Osteoblast (primary cell): ENCODE data around the gene RPS24. TPM values are rescaled to one million over a fixed set of nuclear protein-coding genes. Genes with fewer than 3 reads are reported as not detected.

Experiments
- DNase-seq: peaks from one replicate; pipeline ENCODE4 v3.0.0; 2011; ENCODE audit warnings: low spot score, mixed read lengths; ENCODE audit not compliant: insufficient read length; ENCODE audit errors: missing footprints
- H2AFZ ChIP-seq: 2 replicates; pipeline ENCODE4 v1.6.0; 2011; ENCODE audit warnings: mild to moderate bottlenecking, low read length
- H3K27ac ChIP-seq: 2 replicates; pipeline ENCODE4 v1.5.1; 2011; ENCODE audit warnings: mild to moderate bottlenecking, low read depth, low read length, moderate library complexity
- H3K27me3 ChIP-seq: 2 replicates; pipeline ENCODE4 v1.6.0; 2012; ENCODE audit warnings: mild to moderate bottlenecking, control low read depth, inconsistent platforms, low read length, moderate library complexity; ENCODE audit not compliant: insufficient read depth
- H3K36me3 ChIP-seq: 2 replicates; pipeline ENCODE4 v1.5.1; 2011; ENCODE audit warnings: mild to moderate bottlenecking, low read length, control low read depth, moderate library complexity; ENCODE audit not compliant: insufficient read depth
- H3K4me1 ChIP-seq: 2 replicates; pipeline ENCODE4 v1.5.1; 2011; ENCODE audit warnings: mild to moderate bottlenecking, low read length, control low read depth, moderate library complexity; ENCODE audit not compliant: insufficient read depth
- H3K4me2 ChIP-seq: 2 replicates; pipeline ENCODE4 v1.6.0; 2011; ENCODE audit warnings: mild to moderate bottlenecking, low read length; ENCODE audit not compliant: insufficient read depth
- H3K4me3 ChIP-seq: fragments of 200-600 bp; sonication (generic); 3 replicates; pipeline ENCODE4 v1.5.1; 2012; ENCODE audit warnings: mild to moderate bottlenecking, low read length, inconsistent platforms; ENCODE audit not compliant: insufficient read depth
- H3K79me2 ChIP-seq: 2 replicates; pipeline ENCODE4 v1.6.0; 2012; ENCODE audit warnings: mild to moderate bottlenecking, low read length, control low read depth, inconsistent platforms; ENCODE audit not compliant: insufficient read depth
- H3K9me3 ChIP-seq: 2 replicates; pipeline ENCODE4 v1.5.1; 2011; ENCODE audit warnings: low read depth, low read length, control low read depth
- H4K20me1 ChIP-seq: 2 replicates; pipeline ENCODE4 v1.6.0; 2012; ENCODE audit warnings: mild to moderate bottlenecking, low read length, control low read depth; ENCODE audit not compliant: insufficient read depth
- CTCF ChIP-seq: IDR thresholded peaks from 2 replicates; pipeline ENCODE4 v1.5.1; 2011; ENCODE audit warnings: mild to moderate bottlenecking, low read depth, low read length, moderate library complexity; ENCODE audit errors: extremely low read depth
- total RNA-seq: library from RNA; depleted of rRNA; stranded (reverse); fragments of >200 nt; gene quantifications from 2 replicates; pipeline ENCODE4 v1.2.3, GENCODE V29; 2012

RPS24 gene
- total RNA-seq, 1 donor = 1,685 TPM

- Histone ChIP-seq H4K20me1 (peaks cover 68% of the 10 kb centered on the region), H3K36me3 (peaks cover 64% of the 10 kb centered on the region)
Observed at GRCh38 chr10:78041170-78042057, 7.8 kb downstream of the RPS24 start.

GRCh38 chr10:78042058-78042751 lies 8.5 kb downstream of the RPS24 start:
- no peaks in the 10 kb centered on the region for H3K27me3 ChIP-seq

More at GRCh38 chr10:78041170-78042057, 7.8 kb downstream of the RPS24 start:
- Histone ChIP-seq H3K27ac (no peak overlapping the region), H3K4me1 (peaks cover 37% of the 10 kb centered on the region), H3K27me3 (no peaks in the 10 kb centered on the region), H2AFZ (no peak overlapping the region), H3K9me3 (no peaks in the 10 kb centered on the region), H3K4me2 (no peak overlapping the region), H3K79me2 (peaks cover 41% of the 10 kb centered on the region), H3K4me3 (no peak overlapping the region)
- no peak for TF ChIP-seq CTCF
- no peak for DNase-seq

GRCh38 chr10:78042752-78043104 lies 9.1 kb downstream of the RPS24 start:
- Histone ChIP-seq H3K4me3 (no peak overlapping the region), H3K9me3 (no peaks in the 10 kb centered on the region), H3K4me2 (no peak overlapping the region), H3K36me3 (peaks cover 50% of the 10 kb centered on the region), H3K27ac (no peak overlapping the region), H2AFZ (no peak overlapping the region), H3K27me3 (no peaks in the 10 kb centered on the region), H3K79me2 (peaks cover 28% of the 10 kb centered on the region), H3K4me1 (peaks cover 27% of the 10 kb centered on the region), H4K20me1 (peaks cover 55% of the 10 kb centered on the region)
- TF ChIP-seq CTCF = no peak
- no peak for DNase-seq

More at GRCh38 chr10:78042058-78042751, 8.5 kb downstream of the RPS24 start:
- H3K4me1 ChIP-seq = peaks cover 29% of the 10 kb centered on the region
- TF ChIP-seq CTCF = no peak
- peaks cover 33% of the 10 kb centered on the region for H3K79me2 ChIP-seq
- H3K9me3 ChIP-seq = no peaks in the 10 kb centered on the region
- no peak for DNase-seq
- no peak overlapping the region for H3K4me2 ChIP-seq
- no peak overlapping the region for H2AFZ ChIP-seq
- H3K36me3 ChIP-seq = peaks cover 56% of the 10 kb centered on the region
- H3K4me3 ChIP-seq = no peak overlapping the region
- peaks cover 60% of the 10 kb centered on the region for H4K20me1 ChIP-seq
- no peak overlapping the region for H3K27ac ChIP-seq

- no peak overlapping the region for H2AFZ ChIP-seq
- H3K4me2 ChIP-seq = peak overlapping the region; percentile 49
- peak; percentile 32 for DNase-seq
- peak overlapping the region; percentile 25 for H3K27ac ChIP-seq
- TF ChIP-seq CTCF = no peak
- H3K79me2 ChIP-seq = peaks cover 14% of the 10 kb centered on the region
- no peak overlapping the region for H3K4me3 ChIP-seq
- no peaks in the 10 kb centered on the region for H3K27me3 ChIP-seq
- H3K36me3 ChIP-seq = peaks cover 36% of the 10 kb centered on the region
- peaks cover 23% of the 10 kb centered on the region for H3K4me1 ChIP-seq
- peaks cover 42% of the 10 kb centered on the region for H4K20me1 ChIP-seq
- no peaks in the 10 kb centered on the region for H3K9me3 ChIP-seq
Observed at GRCh38 chr10:78044179-78044578, 10.5 kb downstream of the RPS24 start.
